PC-3 (cell line): ENCODE measurements around the gene HNRNPLL. TPM values are rescaled to one million over a fixed set of nuclear protein-coding genes. Genes with fewer than 3 reads are reported as not detected.
A peak's percentile ranks its signal among the peaks of the same experiment; 100 is the strongest.
"Not testable (repeated sequence)": the region's sequence is repeated elsewhere in the genome, so short reads cannot be mapped to it uniquely, and the experiment has no call there.

Source experiments
- ATAC-seq: fragments of 200-7000 bp; cut with Tn5 transposase; 2 replicates; pipeline ENCODE4 v1.9.1; 2020; ENCODE audit warnings: mild to moderate bottlenecking, moderate library complexity
- BruUV-seq: library from RNA; stranded (reverse); fragments of 400-500 nt; replicated peaks from 2 replicates; lab custom pipeline; 2021; lab: Mats Ljungman, UMichigan
- CTCF ChIA-PET: fragments of 300-600 bp; sonication (Branson Sonifier 250); formaldehyde crosslinking; loops from one replicate; lab custom pipeline; 2022; ENCODE audit warnings: antibody characterized with exemption; lab: Charles Lee
- POLR2A ChIA-PET: fragments of 300-600 bp; sonication (Branson Sonifier 250); formaldehyde crosslinking; loops from one replicate; lab custom pipeline; 2022; ENCODE audit warnings: antibody characterized with exemption; ENCODE audit not compliant: unreplicated experiment; lab: Charles Lee
- DNase-seq: peaks from one replicate; pipeline ENCODE4 v3.0.0-alpha.2; 2015
- H2AFZ ChIP-seq: fragments of 300-600 bp; sonication (generic); 2 replicates; pipeline ENCODE4 v1.6.0; 2016; ENCODE audit warnings: antibody characterized with exemption, low read length
- H3F3A ChIP-seq: fragments of 300-600 bp; sonication (generic); one replicate; pipeline ENCODE4 v1.6.0; 2017; ENCODE audit warnings: antibody characterized with exemption, low read length, control low read depth, mild to moderate bottlenecking; ENCODE audit not compliant: unreplicated experiment
- H3K27ac ChIP-seq: fragments of 300-600 bp; sonication (generic); 2 replicates; pipeline ENCODE4 v1.5.1; 2016; ENCODE audit warnings: mild to moderate bottlenecking, low read length
- H3K27me3 ChIP-seq: fragments of 300-600 bp; sonication (generic); 2 replicates; pipeline ENCODE4 v1.6.1; 2016; ENCODE audit warnings: low read length, mixed read lengths
- H3K36me3 ChIP-seq: fragments of 300-600 bp; sonication (generic); 2 replicates; pipeline ENCODE4 v1.6.1; 2016; ENCODE audit warnings: low read depth, mixed run types, low read length, mixed read lengths
- H3K4me1 ChIP-seq: fragments of 300-600 bp; sonication (generic); 2 replicates; pipeline ENCODE4 v1.5.1; 2016; ENCODE audit warnings: low read length; ENCODE audit not compliant: insufficient read depth
- H3K4me2 ChIP-seq: fragments of 300-600 bp; sonication (generic); 2 replicates; pipeline ENCODE4 v1.6.0; 2016; ENCODE audit warnings: low read length
- H3K4me3 ChIP-seq: fragments of 300-600 bp; sonication (generic); 2 replicates; pipeline ENCODE4 v1.5.1; 2016; ENCODE audit warnings: mild to moderate bottlenecking, low read length, mixed read lengths
- H3K79me2 ChIP-seq: fragments of 300-600 bp; sonication (generic); 2 replicates; pipeline ENCODE4 v1.6.1; 2017; ENCODE audit warnings: low read length, mixed read lengths
- H3K9ac ChIP-seq: fragments of 300-600 bp; sonication (generic); 2 replicates; pipeline ENCODE4 v1.6.0; 2016; ENCODE audit warnings: mild to moderate bottlenecking, low read length
- H3K9me2 ChIP-seq: fragments of 300-600 bp; sonication (generic); replicated peaks from 2 replicates; pipeline ENCODE4 v1.6.1; 2016; ENCODE audit warnings: mixed run types, low read length, mixed read lengths
- H3K9me3 ChIP-seq: fragments of 300-600 bp; sonication (generic); 2 replicates; pipeline ENCODE4 v1.6.1; 2016; ENCODE audit warnings: low read length, mixed read lengths
- H4K20me1 ChIP-seq: fragments of 300-600 bp; sonication (generic); 2 replicates; pipeline ENCODE4 v1.6.1; 2016; ENCODE audit warnings: low read length, mixed read lengths
- EZH2 ChIP-seq: fragments of 300-600 bp; sonication (generic); IDR thresholded peaks from one replicate; pipeline ENCODE4 v1.6.1; 2017; ENCODE audit warnings: antibody characterized with exemption, mild to moderate bottlenecking, low read length; ENCODE audit not compliant: unreplicated experiment
- EZH2phosphoT487 ChIP-seq: fragments of 300-600 bp; sonication (generic); IDR thresholded peaks from 2 replicates; pipeline ENCODE4 v1.6.1; 2018; ENCODE audit warnings: mild to moderate bottlenecking, antibody characterized with exemption, low read length, borderline replicate concordance
- intact Hi-C: fragments of 100-400 bp; cut with micrococcal nuclease; formaldehyde crosslinking; loops from 2 replicates; pipeline ENCODE4 v1.9.0; 2023
- total RNA-seq: library from RNA; depleted of rRNA; stranded (reverse); fragments of >200 nt; gene quantifications from 2 replicates; pipeline ENCODE4 v1.2.3, GENCODE V29; 2014
- TF ChIP-seq, protein P1 (sequence below): fragments of 300-600 bp; sonication (generic); conservative IDR thresholded peaks from 2 replicates; pipeline ENCODE4 v1.5.1; 2017; ENCODE audit warnings: antibody characterized with exemption, low read depth, mild to moderate bottlenecking, low read length

Gene HNRNPLL
- total RNA-seq, 1 experiment from 2014 or later = 30.1 TPM

DNA sequence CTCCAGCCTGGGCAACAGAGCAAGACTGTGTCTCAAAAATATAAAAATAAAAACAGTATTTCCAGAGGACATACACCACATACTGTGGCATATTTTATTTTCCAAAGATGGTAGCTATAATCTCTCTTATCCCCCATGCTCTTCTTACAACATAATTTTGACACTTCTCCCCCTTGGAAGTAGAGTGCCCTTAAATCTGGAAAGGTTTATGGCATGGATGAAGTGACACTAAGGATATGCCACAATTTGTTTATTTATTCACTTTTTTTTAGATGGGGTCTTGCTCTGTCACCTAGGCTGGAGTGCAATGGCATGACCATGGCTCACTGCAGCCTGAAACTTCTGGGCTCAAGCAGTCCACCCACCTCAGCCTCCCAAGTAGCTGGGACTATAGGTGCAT is 56.7 kb downstream of the HNRNPLL start:
- TF ChIP-seq, protein P1, sequence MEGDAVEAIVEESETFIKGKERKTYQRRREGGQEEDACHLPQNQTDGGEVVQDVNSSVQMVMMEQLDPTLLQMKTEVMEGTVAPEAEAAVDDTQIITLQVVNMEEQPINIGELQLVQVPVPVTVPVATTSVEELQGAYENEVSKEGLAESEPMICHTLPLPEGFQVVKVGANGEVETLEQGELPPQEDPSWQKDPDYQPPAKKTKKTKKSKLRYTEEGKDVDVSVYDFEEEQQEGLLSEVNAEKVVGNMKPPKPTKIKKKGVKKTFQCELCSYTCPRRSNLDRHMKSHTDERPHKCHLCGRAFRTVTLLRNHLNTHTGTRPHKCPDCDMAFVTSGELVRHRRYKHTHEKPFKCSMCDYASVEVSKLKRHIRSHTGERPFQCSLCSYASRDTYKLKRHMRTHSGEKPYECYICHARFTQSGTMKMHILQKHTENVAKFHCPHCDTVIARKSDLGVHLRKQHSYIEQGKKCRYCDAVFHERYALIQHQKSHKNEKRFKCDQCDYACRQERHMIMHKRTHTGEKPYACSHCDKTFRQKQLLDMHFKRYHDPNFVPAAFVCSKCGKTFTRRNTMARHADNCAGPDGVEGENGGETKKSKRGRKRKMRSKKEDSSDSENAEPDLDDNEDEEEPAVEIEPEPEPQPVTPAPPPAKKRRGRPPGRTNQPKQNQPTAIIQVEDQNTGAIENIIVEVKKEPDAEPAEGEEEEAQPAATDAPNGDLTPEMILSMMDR = no peak
- TF ChIP-seq EZH2 (no peak), EZH2phosphoT487 (no peak)
- Histone ChIP-seq H3K4me2 (no peak overlapping the region), H3K4me1 (no peaks in the 10 kb centered on the region), H3K27ac (no peak overlapping the region), H4K20me1 (no peaks in the 10 kb centered on the region), H3F3A (no peaks in the 10 kb centered on the region), H2AFZ (no peak overlapping the region), H3K9me2 (no peaks in the 10 kb centered on the region), H3K9ac (no peak overlapping the region), H3K36me3 (no peaks in the 10 kb centered on the region), H3K27me3 (no peaks in the 10 kb centered on the region), H3K79me2 (no peaks in the 10 kb centered on the region), H3K9me3 (no peaks in the 10 kb centered on the region), H3K4me3 (no peak overlapping the region)
- BruUV-seq = no TSS peak
- DNase-seq = no peak
- ChIA-PET CTCF (no interaction called here), POLR2A (no interaction called here)
- ATAC-seq = no peak
- intact Hi-C loops = no loop called here

DNA sequence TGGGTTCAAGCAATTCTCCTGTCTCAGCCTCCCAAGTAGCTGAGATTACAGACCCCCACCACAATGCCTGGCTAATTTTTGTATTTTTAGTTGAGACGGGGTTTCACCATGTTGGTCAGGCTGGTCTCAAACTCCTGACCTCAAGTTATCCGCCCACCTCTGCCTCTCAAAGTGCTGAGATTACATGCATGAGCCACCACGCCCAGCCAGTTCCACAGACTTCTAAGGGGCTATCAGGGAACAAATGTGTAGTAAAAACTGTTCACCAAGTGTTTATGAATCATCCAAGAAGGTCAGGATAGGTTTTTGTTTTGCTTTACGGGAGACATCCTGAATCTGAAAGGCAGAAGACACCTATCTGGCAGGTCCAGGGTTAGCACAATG is 60.5 kb downstream of the HNRNPLL start:
- H3K4me2 ChIP-seq, CTCF ChIA-PET, ATAC-seq, H3K9me2 ChIP-seq, H3F3A ChIP-seq, H3K27ac ChIP-seq, H3K9me3 ChIP-seq, H3K79me2 ChIP-seq, H3K4me3 ChIP-seq, H4K20me1 ChIP-seq, DNase-seq, BruUV-seq, intact Hi-C loops, H3K36me3 ChIP-seq, H2AFZ ChIP-seq, H3K9ac ChIP-seq, H3K4me1 ChIP-seq, H3K27me3 ChIP-seq: not testable (repeated sequence)
- POLR2A ChIA-PET = interaction anchor here (0.7 kb wide), 1 partner anchor 956 kb away, joined by 4 read pairs; no protein-coding TSS in a partner anchor

DNA sequence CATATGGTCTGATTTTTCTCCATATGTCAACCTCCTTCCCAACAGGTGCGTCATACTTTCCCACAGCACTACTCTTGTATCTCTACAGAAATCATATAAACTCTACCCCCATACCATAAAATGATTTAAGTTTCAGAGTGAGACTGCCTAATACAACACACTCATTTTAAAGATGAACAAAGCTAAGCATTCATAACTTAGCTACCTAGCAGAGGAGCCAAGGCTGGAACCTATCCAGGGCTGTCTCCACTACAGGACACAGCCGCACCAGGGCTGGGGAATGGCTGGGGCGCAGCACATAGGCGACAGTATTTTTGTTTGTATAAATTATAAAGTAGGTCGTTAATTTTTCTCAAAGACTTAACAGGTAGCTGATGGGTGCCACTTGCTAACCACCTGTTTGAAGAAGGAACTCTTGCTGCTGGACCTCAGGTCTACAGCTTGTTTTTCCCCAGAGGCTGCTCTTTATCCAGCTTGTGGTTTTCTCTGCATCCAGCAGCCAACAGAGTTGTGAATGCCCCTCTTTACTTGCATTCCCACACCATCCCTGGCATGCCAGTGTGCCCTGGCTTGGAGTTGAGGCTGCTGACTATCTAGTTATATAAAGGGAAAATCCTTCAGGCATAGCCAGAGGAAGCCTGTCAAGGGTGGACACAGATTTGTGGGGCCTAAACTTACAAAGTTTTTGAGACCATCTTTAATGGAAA is 62.0 kb downstream of the HNRNPLL start:
- POLR2A ChIA-PET = interaction anchor here (0.6 kb wide), 1 partner anchor 109 kb away, joined by 4 read pairs; no protein-coding TSS in a partner anchor
- Histone ChIP-seq H3K9me3 (no peaks in the 10 kb centered on the region), H3K4me2 (no peak overlapping the region), H3K9ac (no peak overlapping the region), H3K4me1 (no peaks in the 10 kb centered on the region), H4K20me1 (no peaks in the 10 kb centered on the region), H3K9me2 (no peaks in the 10 kb centered on the region), H3K36me3 (no peaks in the 10 kb centered on the region), H3K27me3 (no peaks in the 10 kb centered on the region), H3K27ac (no peak overlapping the region), H3K79me2 (no peaks in the 10 kb centered on the region), H3F3A (no peaks in the 10 kb centered on the region), H2AFZ (no peak overlapping the region), H3K4me3 (no peak overlapping the region)
- DNase-seq (no peak), ATAC-seq (peak; percentile 29; the same call in 1 of the 2 replicates)
- intact Hi-C loops = no loop called here
- CTCF ChIA-PET = interaction anchor here (0.6 kb wide), 1 partner anchor 33 kb away, joined by 3 read pairs; no protein-coding TSS in a partner anchor
- TF ChIP-seq, protein P1 = no peak
- TF ChIP-seq EZH2phosphoT487 (no peak), EZH2 (no peak)
- BruUV-seq = no TSS peak
